ENCODE data around the gene AMER2.

The AMER2 gene

DNA sequence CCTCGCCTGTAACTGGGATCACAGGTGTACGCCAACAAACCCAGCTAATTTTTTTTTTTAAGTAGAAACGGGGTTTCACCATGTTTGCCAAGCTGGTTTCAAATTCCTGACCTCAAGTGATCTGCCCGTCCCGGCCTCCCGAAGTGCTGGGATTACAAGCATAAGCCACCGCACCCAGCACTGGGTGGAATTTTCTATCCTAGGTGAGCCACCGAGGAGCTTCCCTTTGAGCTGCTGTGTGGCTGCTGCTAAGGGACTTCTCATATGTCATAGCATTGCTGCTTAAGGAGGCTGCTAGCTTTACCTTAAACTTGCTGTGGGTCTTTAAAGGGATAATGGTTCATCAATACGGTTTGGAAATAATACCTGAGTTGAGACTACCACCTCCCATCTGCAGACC lies 2.9 kb upstream of the AMER2 start:
- Histone ChIP-seq H3K4me3 (no peak overlapping the region), H3K9me3 (peaks cover 73% of the 10 kb centered on the region), H4K20me1 (no peaks in the 10 kb centered on the region), H3K27me3 (peaks cover 38% of the 10 kb centered on the region), H3K36me3 (no peaks in the 10 kb centered on the region), H3K27ac (no peak overlapping the region), H3K9ac (no peak overlapping the region), H3K4me2 (no peak overlapping the region), H3K4me1 (peaks cover 19% of the 10 kb centered on the region)
- TF ChIP-seq Cebpa-rat (IDR thresholded peaks at IDR 0.05) = no peak

DNA sequence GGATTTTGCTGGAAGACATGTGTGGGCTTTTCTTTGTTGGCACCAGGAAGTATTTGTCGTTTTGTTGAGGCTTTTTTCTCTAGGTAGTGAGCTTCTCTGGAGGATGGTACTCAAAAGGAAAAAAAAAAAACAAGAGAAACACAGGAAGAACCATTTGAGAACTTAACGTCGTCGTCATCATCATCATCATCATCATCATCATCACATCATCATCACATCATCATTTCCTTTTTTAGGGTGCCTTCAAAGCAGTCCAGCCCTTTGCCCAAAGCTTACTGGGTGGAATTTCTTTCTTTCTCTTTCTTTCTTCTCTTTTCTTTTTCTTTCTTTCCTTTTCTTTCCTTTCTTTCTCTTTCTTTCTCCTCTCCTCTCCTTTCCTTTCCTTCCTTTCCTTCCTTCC lies 2.2 kb upstream of the AMER2 start:
- H3K9me3 ChIP-seq = peaks cover 77% of the 10 kb centered on the region
- no peaks in the 10 kb centered on the region for H4K20me1 ChIP-seq
- H3K4me2 ChIP-seq = no peak overlapping the region
- no peak overlapping the region for H3K4me3 ChIP-seq
- no peaks in the 10 kb centered on the region for H3K36me3 ChIP-seq
- peaks cover 12% of the 10 kb centered on the region for H3K4me1 ChIP-seq
- TF ChIP-seq Cebpa-rat (IDR thresholded peaks at IDR 0.05) = no peak
- no peak overlapping the region for H3K27ac ChIP-seq
- peaks cover 46% of the 10 kb centered on the region for H3K27me3 ChIP-seq
- H3K9ac ChIP-seq = no peak overlapping the region

DNA sequence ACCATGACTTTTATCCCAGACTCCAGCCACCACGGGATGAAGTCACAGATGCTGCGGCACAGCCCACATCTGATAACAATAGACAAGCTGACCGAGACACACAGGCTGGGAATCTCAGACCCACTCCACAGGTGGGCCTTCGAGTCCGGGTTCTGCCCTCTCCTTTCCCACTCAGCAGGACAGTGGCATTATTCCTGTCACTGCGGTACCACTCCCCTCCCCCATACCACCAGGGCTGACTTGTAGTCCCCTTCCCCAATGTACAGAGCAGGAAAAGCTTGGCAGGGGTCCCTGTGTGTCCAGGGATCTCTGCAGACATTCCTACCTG lies 179 bp upstream of the AMER2 start:
- no peak for TF ChIP-seq Cebpa-rat (IDR thresholded peaks at IDR 0.05)
- Histone ChIP-seq H3K36me3 (no peaks in the 10 kb centered on the region), H3K27me3 (peaks cover 49% of the 10 kb centered on the region), H3K4me3 (no peak overlapping the region), H3K9ac (no peak overlapping the region), H3K9me3 (peaks cover 59% of the 10 kb centered on the region), H3K27ac (no peak overlapping the region), H4K20me1 (no peaks in the 10 kb centered on the region), H3K4me2 (no peak overlapping the region), H3K4me1 (0 out of 2 replicates have a peak, but pooled peaks cover 4% of the 10 kb centered on the region)

GRCh38 chr13:25171170-25171516 lies 945 bp downstream of the AMER2 start:
- peaks cover 48% of the 10 kb centered on the region for H3K9me3 ChIP-seq
- no peak overlapping the region for H3K9ac ChIP-seq
- H3K27me3 ChIP-seq = peaks cover 49% of the 10 kb centered on the region

DNA sequence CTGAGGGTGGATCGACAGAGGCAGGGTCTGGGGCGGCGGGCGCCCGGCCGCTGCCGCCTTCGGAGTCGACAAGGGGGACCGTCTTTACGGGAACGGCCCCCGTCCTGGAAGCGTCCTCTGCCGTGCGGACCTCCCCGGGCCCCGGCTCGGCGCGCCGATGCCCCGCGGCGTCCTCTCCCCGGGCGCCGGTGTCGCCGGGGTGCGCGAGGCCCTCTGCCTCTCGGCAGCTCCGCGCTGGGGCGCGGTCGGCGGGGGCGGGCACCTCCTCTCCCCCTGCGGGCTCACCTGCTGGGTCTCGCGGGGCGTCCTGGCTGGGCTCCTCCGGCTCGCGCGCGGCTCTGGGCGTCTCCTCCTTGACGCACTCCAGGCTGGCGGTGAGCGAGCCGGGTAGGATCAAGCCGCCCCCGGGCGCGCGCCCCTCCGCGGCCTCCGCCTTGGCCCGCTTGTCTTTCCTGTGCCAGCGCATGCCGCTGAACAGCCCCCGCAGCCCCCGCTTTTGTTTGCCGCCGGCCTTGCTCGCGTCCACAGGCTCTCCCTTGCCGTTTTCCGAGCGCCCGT lies 1.5 kb downstream of the AMER2 start:
- peaks cover 16% of the 10 kb centered on the region for H3K4me1 ChIP-seq
- no peak overlapping the region for H3K27ac ChIP-seq
- TF ChIP-seq Cebpa-rat (IDR thresholded peaks at IDR 0.05) = no peak
- H3K36me3 ChIP-seq = no peaks in the 10 kb centered on the region
- no peak overlapping the region for H3K9ac ChIP-seq
- no peaks in the 10 kb centered on the region for H4K20me1 ChIP-seq
- peak overlapping the region; percentile 79 for H3K4me2 ChIP-seq
- peaks cover 49% of the 10 kb centered on the region for H3K27me3 ChIP-seq
- H3K4me3 ChIP-seq = peak overlapping the region; percentile 61
- peaks cover 43% of the 10 kb centered on the region for H3K9me3 ChIP-seq

More at GRCh38 chr13:25171170-25171516, 945 bp downstream of the AMER2 start:
- H3K4me2 ChIP-seq = peak overlapping the region; percentile 79
- H4K20me1 ChIP-seq = no peaks in the 10 kb centered on the region
- H3K36me3 ChIP-seq = no peaks in the 10 kb centered on the region
- H3K27ac ChIP-seq = no peak overlapping the region
- peak overlapping the region; percentile 61 for H3K4me3 ChIP-seq
- H3K4me1 ChIP-seq = peaks cover 11% of the 10 kb centered on the region
- TF ChIP-seq Cebpa-rat (IDR thresholded peaks at IDR 0.05) = no peak

GRCh38 chr13:25169951-25170553 lies 2.0 kb downstream of the AMER2 start:
- Histone ChIP-seq H3K9ac (no peak overlapping the region), H3K4me1 (peaks cover 17% of the 10 kb centered on the region), H3K27me3 (peaks cover 49% of the 10 kb centered on the region), H4K20me1 (no peaks in the 10 kb centered on the region), H3K36me3 (no peaks in the 10 kb centered on the region), H3K4me3 (peak overlapping the region; percentile 61; the same call in 1 of the 2 replicates), H3K27ac (no peak overlapping the region), H3K4me2 (no peak overlapping the region), H3K9me3 (peaks cover 37% of the 10 kb centered on the region)
- no peak for TF ChIP-seq Cebpa-rat (IDR thresholded peaks at IDR 0.05)

- no peaks in the 10 kb centered on the region for H4K20me1 ChIP-seq
- peaks cover 49% of the 10 kb centered on the region for H3K27me3 ChIP-seq
- H3K36me3 ChIP-seq = no peaks in the 10 kb centered on the region
- TF ChIP-seq Cebpa-rat (IDR thresholded peaks at IDR 0.05) = no peak
- H3K9ac ChIP-seq = no peak overlapping the region
- H3K27ac ChIP-seq = no peak overlapping the region
- peaks cover 17% of the 10 kb centered on the region for H3K4me1 ChIP-seq
- no peak overlapping the region for H3K4me3 ChIP-seq
- H3K4me2 ChIP-seq = no peak overlapping the region
- peaks cover 34% of the 10 kb centered on the region for H3K9me3 ChIP-seq
Measured at GRCh38 chr13:25169356-25169755, 2.7 kb downstream of the AMER2 start.

- H3K4me3 ChIP-seq = no peak overlapping the region
- H4K20me1 ChIP-seq = no peaks in the 10 kb centered on the region
- no peak for TF ChIP-seq Cebpa-rat (IDR thresholded peaks at IDR 0.05)
- no peak overlapping the region for H3K4me2 ChIP-seq
- H3K9me3 ChIP-seq = peaks cover 34% of the 10 kb centered on the region
- no peak overlapping the region for H3K27ac ChIP-seq
- H3K9ac ChIP-seq = no peak overlapping the region
- H3K36me3 ChIP-seq = no peaks in the 10 kb centered on the region
- peaks cover 47% of the 10 kb centered on the region for H3K27me3 ChIP-seq
- peaks cover 17% of the 10 kb centered on the region for H3K4me1 ChIP-seq
Measured at GRCh38 chr13:25168790-25169189, 3.3 kb downstream of the AMER2 start.

DNA sequence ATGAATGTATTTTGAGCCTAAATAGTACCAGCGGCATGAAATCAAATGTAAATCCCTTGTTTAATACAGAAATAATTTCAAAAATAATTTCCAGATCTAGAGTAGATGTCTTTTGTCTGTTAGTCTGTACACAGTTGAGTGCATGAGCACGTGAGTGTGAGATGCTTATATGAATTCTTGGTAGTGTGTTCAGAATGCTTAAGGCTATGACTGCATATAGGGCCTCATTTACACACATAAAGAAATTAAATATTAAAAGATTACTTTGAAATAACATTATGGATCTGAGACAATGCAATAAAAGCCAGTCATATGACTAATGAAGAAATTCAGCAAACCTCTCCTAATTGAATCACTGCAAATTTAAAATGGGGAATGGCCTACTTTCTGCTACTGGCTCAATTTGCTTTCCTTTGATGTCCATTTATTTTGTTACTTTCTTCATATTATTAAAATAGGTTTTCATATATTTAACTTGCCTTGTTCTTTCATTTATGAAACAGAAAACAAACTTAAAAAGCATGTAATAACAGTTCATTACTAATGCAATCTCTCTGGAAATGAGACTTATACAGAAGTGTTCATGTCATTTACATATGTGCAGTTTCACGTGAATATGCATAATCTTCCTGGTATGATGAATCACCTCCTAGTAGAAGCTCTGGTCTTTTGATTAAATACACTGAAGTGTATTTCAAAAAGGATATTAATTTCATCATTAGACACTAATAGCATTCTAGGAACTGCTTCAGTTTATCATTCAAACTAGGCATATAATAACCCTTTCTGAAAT lies 4.5 kb downstream of the AMER2 start:
- H3K9ac ChIP-seq = no peak overlapping the region
- H4K20me1 ChIP-seq = no peaks in the 10 kb centered on the region
- H3K4me2 ChIP-seq = no peak overlapping the region
- TF ChIP-seq Cebpa-rat (IDR thresholded peaks at IDR 0.05) = no peak
- H3K4me3 ChIP-seq = no peak overlapping the region
- H3K27ac ChIP-seq = no peak overlapping the region
- peaks cover 17% of the 10 kb centered on the region for H3K4me1 ChIP-seq
- H3K27me3 ChIP-seq = peaks cover 36% of the 10 kb centered on the region
- peaks cover 34% of the 10 kb centered on the region for H3K9me3 ChIP-seq
- H3K36me3 ChIP-seq = no peaks in the 10 kb centered on the region

- Histone ChIP-seq H3K36me3 (no peaks in the 10 kb centered on the region), H4K20me1 (no peaks in the 10 kb centered on the region), H3K9ac (no peak overlapping the region), H3K4me3 (no peak overlapping the region), H3K27ac (no peak overlapping the region), H3K9me3 (peaks cover 22% of the 10 kb centered on the region), H3K27me3 (peaks cover 24% of the 10 kb centered on the region), H3K4me1 (peaks cover 13% of the 10 kb centered on the region), H3K4me2 (peak overlapping the region; percentile 25; the same call in 1 of the 2 replicates)
- no peak for TF ChIP-seq Cebpa-rat (IDR thresholded peaks at IDR 0.05)
Measured at GRCh38 chr13:25166306-25166705, 5.8 kb downstream of the AMER2 start.
